ENCODE measurements around the gene SIRT3.

Gene SIRT3

DNA sequence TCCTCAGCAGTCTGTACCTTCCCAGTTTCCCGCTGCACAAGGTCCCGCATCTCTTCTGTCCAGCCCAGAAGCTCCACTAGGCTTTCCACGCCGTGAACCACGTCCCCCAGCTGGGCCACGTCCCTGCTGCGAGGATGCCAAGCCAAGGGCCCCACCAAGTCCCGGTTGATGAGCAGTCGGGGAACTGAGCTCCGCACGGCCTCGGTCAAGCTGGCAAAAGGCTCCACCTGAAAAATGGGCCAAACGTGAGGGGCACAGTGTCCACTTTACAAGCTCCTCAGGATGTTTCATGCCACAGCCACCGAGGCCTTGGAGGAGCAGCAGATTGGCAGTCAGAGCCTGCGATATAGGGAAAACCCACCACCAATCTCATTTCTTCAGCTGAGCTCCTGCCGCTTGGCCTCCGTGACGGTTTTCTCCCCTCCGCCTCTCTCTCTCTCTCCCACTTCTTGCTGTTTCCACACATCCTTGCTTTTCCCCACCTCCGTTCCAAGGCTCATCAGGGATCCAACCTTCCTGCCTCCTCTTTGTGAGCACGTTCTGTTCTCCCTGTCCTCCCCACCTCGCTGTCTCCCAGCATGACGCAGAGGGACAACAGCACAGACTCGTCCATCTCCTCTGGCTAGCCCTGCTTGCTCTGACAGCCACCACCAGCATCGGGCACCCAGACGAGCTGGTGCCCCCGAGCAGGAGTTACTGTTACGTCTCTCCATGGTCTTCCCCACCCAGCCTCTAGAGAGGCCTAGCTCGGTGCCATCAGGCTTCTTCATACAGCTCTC lies 17.1 kb downstream of the SIRT3 start:
- Histone ChIP-seq H3K27ac (ENCODE audit: low read length) (no peak overlapping the region), H2AFZ (ENCODE audit: low read length) (no peak overlapping the region), H3K9me3 (replicated peaks; ENCODE audit: insufficient read depth, low read length) (no peaks in the 10 kb centered on the region), H3F3A (ENCODE audit: insufficient read depth, low read length) (0 out of 2 replicates have a peak, but pooled peaks cover 3% of the 10 kb centered on the region), H3K4me2 (ENCODE audit: low read depth, low read length) (no peak overlapping the region), H3K4me1 (ENCODE audit: low read length) (no peaks in the 10 kb centered on the region), H3K9ac (ENCODE audit: low read length) (no peak overlapping the region), H3K27me3 (replicated peaks; ENCODE audit: insufficient read depth, low read length) (no peaks in the 10 kb centered on the region), H4K20me1 (ENCODE audit: insufficient read depth, low read length) (no peaks in the 10 kb centered on the region), H3K9me2 (replicated peaks; ENCODE audit: insufficient read depth, low read length) (no peaks in the 10 kb centered on the region), H3K4me3 (ENCODE audit: low read length) (no peak overlapping the region), H3K36me3 (replicated peaks; ENCODE audit: insufficient read depth, low read length) (peaks cover 4% of the 10 kb centered on the region; the same call in 1 of the 2 replicates), H3K79me2 (ENCODE audit: low read length) (no peaks in the 10 kb centered on the region)
- no peak for DNase-seq
- TF ChIP-seq EZH2phosphoT487 (IDR thresholded peaks at IDR 0.05; ENCODE audit: low read length) (no peak), EZH2 (optimal IDR thresholded peaks at IDR 0.05; ENCODE audit: low read depth, low read length) (no peak)
- TF ChIP-seq, protein P1, sequence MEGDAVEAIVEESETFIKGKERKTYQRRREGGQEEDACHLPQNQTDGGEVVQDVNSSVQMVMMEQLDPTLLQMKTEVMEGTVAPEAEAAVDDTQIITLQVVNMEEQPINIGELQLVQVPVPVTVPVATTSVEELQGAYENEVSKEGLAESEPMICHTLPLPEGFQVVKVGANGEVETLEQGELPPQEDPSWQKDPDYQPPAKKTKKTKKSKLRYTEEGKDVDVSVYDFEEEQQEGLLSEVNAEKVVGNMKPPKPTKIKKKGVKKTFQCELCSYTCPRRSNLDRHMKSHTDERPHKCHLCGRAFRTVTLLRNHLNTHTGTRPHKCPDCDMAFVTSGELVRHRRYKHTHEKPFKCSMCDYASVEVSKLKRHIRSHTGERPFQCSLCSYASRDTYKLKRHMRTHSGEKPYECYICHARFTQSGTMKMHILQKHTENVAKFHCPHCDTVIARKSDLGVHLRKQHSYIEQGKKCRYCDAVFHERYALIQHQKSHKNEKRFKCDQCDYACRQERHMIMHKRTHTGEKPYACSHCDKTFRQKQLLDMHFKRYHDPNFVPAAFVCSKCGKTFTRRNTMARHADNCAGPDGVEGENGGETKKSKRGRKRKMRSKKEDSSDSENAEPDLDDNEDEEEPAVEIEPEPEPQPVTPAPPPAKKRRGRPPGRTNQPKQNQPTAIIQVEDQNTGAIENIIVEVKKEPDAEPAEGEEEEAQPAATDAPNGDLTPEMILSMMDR (IDR thresholded peaks at IDR 0.05; ENCODE audit: low read length) = no peak

DNA sequence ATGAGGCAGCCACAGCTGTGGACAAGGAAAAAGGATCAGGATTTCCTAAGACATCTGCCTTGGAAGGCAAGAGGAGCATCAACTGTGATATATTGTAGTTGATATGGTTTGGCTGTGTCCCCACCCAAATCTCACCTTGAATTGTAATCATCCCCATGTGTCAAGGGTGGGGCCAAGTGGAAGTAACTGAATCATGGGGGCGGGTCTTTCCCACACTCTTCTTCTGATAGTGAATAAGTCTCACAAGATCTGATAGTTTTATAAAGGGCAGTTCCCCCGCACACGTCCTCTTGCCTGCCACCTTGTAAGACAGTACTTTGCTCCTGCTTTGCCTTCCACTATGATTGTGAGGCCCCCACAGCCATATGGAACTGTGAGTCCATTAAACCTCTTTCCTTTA lies 18.4 kb downstream of the SIRT3 start:
- TF ChIP-seq EZH2 (optimal IDR thresholded peaks at IDR 0.05; ENCODE audit: low read depth, low read length) (no peak), EZH2phosphoT487 (IDR thresholded peaks at IDR 0.05; ENCODE audit: low read length) (no peak)
- TF ChIP-seq, protein P1 (IDR thresholded peaks at IDR 0.05; ENCODE audit: low read length) = no peak
- Histone ChIP-seq H2AFZ (ENCODE audit: low read length) (no peak overlapping the region), H3K36me3 (replicated peaks; ENCODE audit: insufficient read depth, low read length) (peaks cover 10% of the 10 kb centered on the region; the same call in 1 of the 2 replicates), H3K4me2 (ENCODE audit: low read depth, low read length) (no peak overlapping the region), H3F3A (ENCODE audit: insufficient read depth, low read length) (0 out of 2 replicates have a peak, but pooled peaks cover 3% of the 10 kb centered on the region), H3K79me2 (ENCODE audit: low read length) (no peaks in the 10 kb centered on the region), H3K4me1 (ENCODE audit: low read length) (no peaks in the 10 kb centered on the region), H3K9me3 (replicated peaks; ENCODE audit: insufficient read depth, low read length) (no peaks in the 10 kb centered on the region), H3K27ac (ENCODE audit: low read length) (no peak overlapping the region), H3K9ac (ENCODE audit: low read length) (no peak overlapping the region), H3K27me3 (replicated peaks; ENCODE audit: insufficient read depth, low read length) (no peaks in the 10 kb centered on the region), H3K9me2 (replicated peaks; ENCODE audit: insufficient read depth, low read length) (no peaks in the 10 kb centered on the region), H4K20me1 (ENCODE audit: insufficient read depth, low read length) (no peaks in the 10 kb centered on the region), H3K4me3 (ENCODE audit: low read length) (no peak overlapping the region)
- no peak for DNase-seq

DNA sequence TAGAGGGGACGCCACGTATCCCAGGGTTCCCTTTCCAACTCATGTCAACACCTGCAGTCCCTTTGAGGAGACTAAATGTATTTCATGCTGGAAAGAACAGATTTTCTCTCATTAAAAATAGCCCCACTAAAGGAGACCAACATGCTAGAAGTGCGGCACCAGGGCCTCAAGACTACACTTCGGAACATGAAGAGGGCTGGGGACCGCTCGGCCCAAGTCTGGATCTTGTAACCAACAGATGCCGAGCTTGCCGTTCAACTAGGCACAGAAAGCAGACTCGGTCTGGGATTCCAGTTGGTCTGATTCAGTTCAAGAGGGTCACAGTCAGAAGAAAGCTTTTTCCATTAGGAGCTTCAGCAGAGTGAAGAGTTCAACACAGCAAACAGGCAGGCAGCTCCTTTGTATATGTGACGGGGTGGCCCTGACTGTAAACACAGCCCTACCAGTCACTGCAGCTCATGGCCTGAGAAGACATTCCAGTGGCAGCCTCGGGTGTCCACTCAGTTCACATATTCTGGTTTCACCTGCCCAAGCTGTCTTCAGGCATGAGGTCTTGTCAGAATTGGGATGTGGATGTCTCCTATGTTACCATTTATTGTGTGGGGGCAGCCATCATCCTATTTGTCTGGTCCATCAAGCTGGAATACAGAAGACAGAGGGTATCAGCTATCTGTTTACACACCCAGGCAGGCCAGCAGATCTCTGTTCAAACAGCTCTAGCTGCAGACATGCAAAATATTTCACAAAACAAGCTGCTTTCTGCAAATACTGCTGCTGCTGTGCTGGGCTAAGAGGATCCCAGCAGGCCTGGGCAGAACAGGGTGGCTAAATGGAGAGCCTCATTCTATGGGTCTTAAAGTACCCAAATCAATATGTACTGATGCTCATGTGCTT lies 19.8 kb downstream of the SIRT3 start:
- Histone ChIP-seq H3F3A (ENCODE audit: insufficient read depth, low read length) (0 out of 2 replicates have a peak, but pooled peaks cover 3% of the 10 kb centered on the region), H3K4me3 (ENCODE audit: low read length) (no peak overlapping the region), H3K9me3 (replicated peaks; ENCODE audit: insufficient read depth, low read length) (no peaks in the 10 kb centered on the region), H3K9ac (ENCODE audit: low read length) (no peak overlapping the region), H3K36me3 (replicated peaks; ENCODE audit: insufficient read depth, low read length) (peaks cover 13% of the 10 kb centered on the region; the same call in 1 of the 2 replicates), H3K4me2 (ENCODE audit: low read depth, low read length) (no peak overlapping the region), H3K4me1 (ENCODE audit: low read length) (no peaks in the 10 kb centered on the region), H3K27me3 (replicated peaks; ENCODE audit: insufficient read depth, low read length) (no peaks in the 10 kb centered on the region), H3K9me2 (replicated peaks; ENCODE audit: insufficient read depth, low read length) (no peaks in the 10 kb centered on the region), H2AFZ (ENCODE audit: low read length) (no peak overlapping the region), H3K79me2 (ENCODE audit: low read length) (peaks cover 4% of the 10 kb centered on the region), H4K20me1 (ENCODE audit: insufficient read depth, low read length) (no peaks in the 10 kb centered on the region), H3K27ac (ENCODE audit: low read length) (no peak overlapping the region)
- no peak for DNase-seq
- TF ChIP-seq EZH2phosphoT487 (IDR thresholded peaks at IDR 0.05; ENCODE audit: low read length) = no peak
- no peak for TF ChIP-seq EZH2 (optimal IDR thresholded peaks at IDR 0.05; ENCODE audit: low read depth, low read length)
- TF ChIP-seq, protein P1 (IDR thresholded peaks at IDR 0.05; ENCODE audit: low read length) = no peak
